ENCODE measurements around the gene DPH2. TPM values are rescaled to one million over a fixed set of nuclear protein-coding genes. Genes with fewer than 3 reads are reported as not detected.

DPH2 gene
- total RNA-seq, 2 experiments from 2014 or later = 22.2 to 27.7 TPM

DNA sequence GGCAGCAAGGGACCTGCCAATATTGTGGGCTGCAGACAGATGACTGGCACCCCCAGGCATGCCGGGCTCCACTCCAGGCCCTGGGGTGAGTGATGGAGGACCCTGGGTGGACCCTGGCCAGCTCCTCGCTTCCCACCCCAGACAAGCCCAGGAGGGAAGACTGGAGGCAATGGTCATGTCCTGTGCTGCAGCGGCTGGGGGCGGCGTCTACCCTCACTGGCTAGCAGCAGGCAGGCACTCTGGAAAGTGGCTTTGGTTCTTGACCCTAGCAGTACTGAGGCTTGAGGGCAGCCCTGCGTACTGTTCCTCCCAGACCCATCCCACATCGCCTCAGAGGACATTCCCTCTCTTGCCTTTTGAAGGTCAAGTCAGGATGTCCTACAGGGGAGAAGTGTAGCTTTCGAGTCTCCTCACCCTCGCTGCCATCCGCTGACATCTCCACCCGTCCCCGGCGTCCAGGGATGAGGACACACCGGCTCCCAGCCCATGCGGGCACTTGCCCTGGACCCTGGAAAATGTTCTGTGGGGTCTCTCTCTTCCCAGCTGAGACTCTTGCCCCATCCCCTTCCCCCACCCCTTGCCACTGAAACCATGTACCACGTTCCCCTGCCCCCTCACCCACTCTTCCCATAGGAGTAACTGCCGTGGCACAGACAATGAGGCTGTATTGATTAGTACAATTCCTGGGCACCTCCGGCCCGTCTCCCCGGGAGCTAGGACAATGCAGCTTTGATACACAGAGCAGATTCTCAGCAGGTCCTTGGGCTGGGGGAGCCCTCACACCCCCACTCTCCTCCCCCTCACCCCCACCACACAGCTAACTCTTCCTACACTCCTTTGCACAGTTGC, 46.5 kb downstream of the DPH2 start:
- H3K27ac Mint-ChIP-seq = no peak overlapping the region
- intact Hi-C loops (cut with micrococcal nuclease) = no loop called here
- DNase-seq = no peak
- H3K4me3 Mint-ChIP-seq = no peak overlapping the region
- peaks cover 7% of the 10 kb centered on the region for H3K36me3 Mint-ChIP-seq (ENCODE audit: low read depth)
- no peaks in the 10 kb centered on the region for H3K9me3 Mint-ChIP-seq
- CTCF ChIA-PET = interaction anchor here (0.6 to 1.0 kb wide), 3 partner anchors 10 to 71 kb away, joined by 3 to 4 read pairs (median 3); no protein-coding TSS in a partner anchor
- peaks cover 16% of the 10 kb centered on the region for H3K4me1 Mint-ChIP-seq (ENCODE audit: low read depth)
- H3K27me3 Mint-ChIP-seq (ENCODE audit: low read depth) = no peaks in the 10 kb centered on the region

DNA sequence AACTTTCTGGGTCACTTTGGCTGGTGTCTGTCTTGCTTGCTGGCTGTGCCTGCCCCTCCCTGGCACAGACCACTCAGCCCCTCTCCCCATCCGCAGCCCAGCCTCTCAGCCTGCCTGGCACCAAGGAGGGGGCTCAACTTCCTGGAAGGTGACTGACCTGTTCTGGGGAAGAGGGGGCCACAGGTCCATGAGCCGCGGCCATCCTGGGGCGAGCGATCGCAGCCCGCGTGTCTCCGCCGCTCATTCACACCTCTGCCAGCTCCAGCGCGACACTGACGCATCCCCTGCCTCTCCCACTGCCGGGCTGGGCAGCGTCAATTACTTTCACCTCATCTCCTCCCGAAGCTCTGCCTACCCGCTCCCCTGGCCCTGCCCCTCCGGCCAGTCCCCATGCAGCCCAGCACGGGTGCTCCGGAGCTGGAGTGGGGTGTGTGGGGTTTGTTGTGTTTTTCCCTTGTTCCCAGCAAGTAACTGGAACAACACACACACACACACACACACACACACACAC, 47.1 kb downstream of the DPH2 start:
- peaks cover 11% of the 10 kb centered on the region for H3K36me3 Mint-ChIP-seq (ENCODE audit: low read depth)
- intact Hi-C loops (cut with micrococcal nuclease) = no loop called here
- H3K4me1 Mint-ChIP-seq (ENCODE audit: low read depth) = peaks cover 16% of the 10 kb centered on the region
- H3K9me3 Mint-ChIP-seq = no peaks in the 10 kb centered on the region
- H3K27ac Mint-ChIP-seq = no peak overlapping the region
- H3K4me3 Mint-ChIP-seq = no peak overlapping the region
- CTCF ChIA-PET = interaction anchor here (0.6 to 1.0 kb wide), 2 partner anchors 31 to 70 kb away, joined by 3 read pairs; no protein-coding TSS in a partner anchor
- H3K27me3 Mint-ChIP-seq (ENCODE audit: low read depth) = no peaks in the 10 kb centered on the region
- DNase-seq = no peak

GRCh38 chr1:44019466-44019948, 49.7 kb downstream of the DPH2 start:
- intact Hi-C loops (cut with micrococcal nuclease) = no loop called here
- DNase-seq = no peak

GRCh38 chr1:44020464-44020863, 50.7 kb downstream of the DPH2 start:
- Mint-ChIP-seq H3K27me3 (ENCODE audit: low read depth) (no peaks in the 10 kb centered on the region), H3K27ac (no peak overlapping the region), H3K36me3 (ENCODE audit: low read depth) (peaks cover 23% of the 10 kb centered on the region), H3K4me3 (no peak overlapping the region), H3K4me1 (ENCODE audit: low read depth) (no peaks in the 10 kb centered on the region), H3K9me3 (no peaks in the 10 kb centered on the region)
- intact Hi-C loops (cut with micrococcal nuclease) = no loop called here
- DNase-seq = no peak
- CTCF ChIA-PET = interaction anchor here (0.7 to 0.8 kb wide), 2 partner anchors 15 to 16 kb away, joined by 3 read pairs; no protein-coding TSS in a partner anchor

More at GRCh38 chr1:44019466-44019948, 49.7 kb downstream of the DPH2 start:
- Mint-ChIP-seq H3K4me1 (ENCODE audit: low read depth) (peaks cover under 1% of the 10 kb centered on the region), H3K27ac (no peak overlapping the region), H3K27me3 (ENCODE audit: low read depth) (no peaks in the 10 kb centered on the region), H3K9me3 (no peaks in the 10 kb centered on the region), H3K4me3 (no peak overlapping the region), H3K36me3 (ENCODE audit: low read depth) (peaks cover 19% of the 10 kb centered on the region)
- CTCF ChIA-PET = interaction anchor here (0.7 to 1.4 kb wide), 2 partner anchors 14 to 29 kb away, joined by 3 read pairs; no protein-coding TSS in a partner anchor

- no peaks in the 10 kb centered on the region for H3K4me1 Mint-ChIP-seq (ENCODE audit: low read depth)
These were observed 51.3 kb downstream of the DPH2 start for GRCh38 chr1:44021156-44021555.

GRCh38 chr1:44021581-44022321, 51.9 kb downstream of the DPH2 start:
- peaks cover 24% of the 10 kb centered on the region for H3K36me3 Mint-ChIP-seq (ENCODE audit: low read depth)
- H3K27ac Mint-ChIP-seq = no peak overlapping the region
- no peaks in the 10 kb centered on the region for H3K4me1 Mint-ChIP-seq (ENCODE audit: low read depth)
- DNase-seq = no peak
- intact Hi-C loops (cut with micrococcal nuclease) = no loop called here
- no peaks in the 10 kb centered on the region for H3K27me3 Mint-ChIP-seq (ENCODE audit: low read depth)
- no peaks in the 10 kb centered on the region for H3K9me3 Mint-ChIP-seq
- CTCF ChIA-PET = interaction anchor here (1.2 to 1.7 kb wide), 2 partner anchors 14 to 16 kb away, joined by 5 to 6 read pairs; no protein-coding TSS in a partner anchor
- H3K4me3 Mint-ChIP-seq = no peak overlapping the region

More at GRCh38 chr1:44021156-44021555, 51.3 kb downstream of the DPH2 start:
- DNase-seq = no peak
- intact Hi-C loops (cut with micrococcal nuclease) = no loop called here
- Mint-ChIP-seq H3K27me3 (ENCODE audit: low read depth) (no peaks in the 10 kb centered on the region), H3K36me3 (ENCODE audit: low read depth) (peaks cover 23% of the 10 kb centered on the region), H3K4me3 (no peak overlapping the region), H3K9me3 (no peaks in the 10 kb centered on the region), H3K27ac (no peak overlapping the region)
- CTCF ChIA-PET = interaction anchor here (0.7 to 1.2 kb wide), 2 partner anchors 16 kb away, joined by 3 to 6 read pairs; no protein-coding TSS in a partner anchor

Other genes starting within 250 kb of the DPH2 start
- gene ARTN, start 36.2 kb upstream of the DPH2 start, total RNA-seq = not detected
- gene IPO13, start 23.1 kb upstream of the DPH2 start, total RNA-seq = 10 to 100 TPM in 1 of 2 experiments, 1 to 10 TPM in 1; 8.0 to 12.4 TPM
- 10 to 100 TPM; 44.2 to 52.6 TPM for gene ATP6V0B, start 5.0 kb downstream of the DPH2 start, total RNA-seq
- 10 to 100 TPM; 18.7 to 19.2 TPM for gene B4GALT2, start 9.2 kb downstream of the DPH2 start, total RNA-seq
- gene CCDC24, start 21.6 kb downstream of the DPH2 start, total RNA-seq = 1 to 10 TPM in 1 of 2 experiments, under 1 TPM in 1; 0.91 to 1.6 TPM
- gene SLC6A9, start 61.5 kb downstream of the DPH2 start, total RNA-seq = 10 to 100 TPM; 10.2 to 11.1 TPM
- not detected for gene KLF17, start 148.8 kb downstream of the DPH2 start, total RNA-seq
- gene KLF18, start 171.6 kb downstream of the DPH2 start, total RNA-seq = not detected
- gene DMAP1, start 243.5 kb downstream of the DPH2 start, total RNA-seq = 10 to 100 TPM; 35.3 to 41.0 TPM